Endometrial microvascular endothelial cells (primary cell): Measurements from ENCODE around the gene POU2F1. TPM values are rescaled to one million over a fixed set of nuclear protein-coding genes. Genes with fewer than 3 reads are reported as not detected.
"Not testable (repeated sequence)": the region's sequence is repeated elsewhere in the genome, so short reads cannot be mapped to it uniquely, and the experiment has no call there.

Experiments used
- in situ Hi-C: cut with HindIII; loops from 2 replicates; pipeline ENCODE4 v1.10.0; 2017; ENCODE audit warnings: low sequenced_read_pairs, low pct_unique_long_range_greater_than_20kb; ENCODE audit errors: inconsistent ontology term
- total RNA-seq: library from RNA; depleted of rRNA; stranded (reverse); fragments of >200 nt; gene quantifications from one replicate; pipeline ENCODE4 v1.2.3, GENCODE V29; 2015; ENCODE audit errors: inconsistent ontology term

Gene POU2F1
- total RNA-seq, 1 donor from 2014 or later: 1.9 TPM

- in situ Hi-C loops: no loop called here
Observed at GRCh38 chr1:167292216-167292615, 71.5 kb downstream of the POU2F1 start.

GRCh38 chr1:167293057-167293456 lies 72.4 kb downstream of the POU2F1 start:
- in situ Hi-C loops: no loop called here

- in situ Hi-C loops: no loop called here
Observed at GRCh38 chr1:167294528-167294927, 73.8 kb downstream of the POU2F1 start.

GRCh38 chr1:167297222-167298214 lies 76.8 kb downstream of the POU2F1 start:
- in situ Hi-C loops: no loop called here

- in situ Hi-C loops: no loop called here
Observed at GRCh38 chr1:167298325-167298724, 77.6 kb downstream of the POU2F1 start.

- in situ Hi-C loops: no loop called here
Observed at GRCh38 chr1:167301355-167301754, 80.7 kb downstream of the POU2F1 start.

- in situ Hi-C loops: no loop called here
Observed at GRCh38 chr1:167304165-167304564, 83.5 kb downstream of the POU2F1 start.

- in situ Hi-C loops: no loop called here
Observed at GRCh38 chr1:167305059-167305705, 84.5 kb downstream of the POU2F1 start.

- in situ Hi-C loops: no loop called here
Observed at GRCh38 chr1:167305706-167306277, 85.1 kb downstream of the POU2F1 start.

- in situ Hi-C loops: no loop called here
Observed at GRCh38 chr1:167310732-167311131, 90.0 kb downstream of the POU2F1 start.

GRCh38 chr1:167312871-167313270 lies 92.2 kb downstream of the POU2F1 start:
- in situ Hi-C loops: no loop called here

GRCh38 chr1:167314671-167315070 lies 94.0 kb downstream of the POU2F1 start:
- in situ Hi-C loops: no loop called here

GRCh38 chr1:167317463-167317862 lies 96.8 kb downstream of the POU2F1 start:
- in situ Hi-C loops: no loop called here

GRCh38 chr1:167319206-167319605 lies 98.5 kb downstream of the POU2F1 start:
- in situ Hi-C loops: not testable (repeated sequence)

GRCh38 chr1:167322483-167322882 lies 101.8 kb downstream of the POU2F1 start:
- in situ Hi-C loops: no loop called here

- in situ Hi-C loops: no loop called here
Observed at GRCh38 chr1:167325151-167325550, 104.5 kb downstream of the POU2F1 start.

- in situ Hi-C loops: no loop called here
Observed at GRCh38 chr1:167328306-167328815, 107.7 kb downstream of the POU2F1 start.

- in situ Hi-C loops: no loop called here
Observed at GRCh38 chr1:167328816-167329483, 108.3 kb downstream of the POU2F1 start.
